Ramos (cell line): ENCODE data around the gene CXCR4.
"Not testable (repeated sequence)": the region's sequence is repeated elsewhere in the genome, so short reads cannot be mapped to it uniquely, and the experiment has no call there.

Experiments
- in situ Hi-C: fragments of 300-500 bp; cut with MboI; formaldehyde crosslinking; loops from one replicate; pipeline ENCODE4 v1.14.3; 2022; ENCODE audit warnings: low sequenced_read_pairs; ENCODE audit not compliant: unreplicated experiment

CXCR4 gene

GRCh38 chr2:136116813-136117390 is 1.0 kb downstream of the CXCR4 start:
- in situ Hi-C loops = loop anchor here (5.0 to 10.0 kb wide), 2 partner anchors 120 to 202 kb away; no protein-coding TSS in a partner anchor

GRCh38 chr2:136116151-136116812 is 1.7 kb downstream of the CXCR4 start:
- in situ Hi-C loops = loop anchor here (5.0 to 10.0 kb wide), 2 partner anchors 119 to 201 kb away; no protein-coding TSS in a partner anchor

- in situ Hi-C loops = loop anchor here (5.0 to 10.0 kb wide), 2 partner anchors 118 to 200 kb away; no protein-coding TSS in a partner anchor
These were observed 2.7 kb downstream of the CXCR4 start for GRCh38 chr2:136115183-136115761.

GRCh38 chr2:136114382-136114781 is 3.6 kb downstream of the CXCR4 start:
- in situ Hi-C loops = loop anchor here (10.0 kb wide), 1 partner anchor 200 kb away; no protein-coding TSS in a partner anchor

GRCh38 chr2:136113209-136113971 is 4.6 kb downstream of the CXCR4 start:
- in situ Hi-C loops = loop anchor here (10.0 kb wide), 1 partner anchor 199 kb away; no protein-coding TSS in a partner anchor

GRCh38 chr2:136112317-136113208 is 5.4 kb downstream of the CXCR4 start:
- in situ Hi-C loops = loop anchor here (10.0 kb wide), 1 partner anchor 198 kb away; no protein-coding TSS in a partner anchor

DNA sequence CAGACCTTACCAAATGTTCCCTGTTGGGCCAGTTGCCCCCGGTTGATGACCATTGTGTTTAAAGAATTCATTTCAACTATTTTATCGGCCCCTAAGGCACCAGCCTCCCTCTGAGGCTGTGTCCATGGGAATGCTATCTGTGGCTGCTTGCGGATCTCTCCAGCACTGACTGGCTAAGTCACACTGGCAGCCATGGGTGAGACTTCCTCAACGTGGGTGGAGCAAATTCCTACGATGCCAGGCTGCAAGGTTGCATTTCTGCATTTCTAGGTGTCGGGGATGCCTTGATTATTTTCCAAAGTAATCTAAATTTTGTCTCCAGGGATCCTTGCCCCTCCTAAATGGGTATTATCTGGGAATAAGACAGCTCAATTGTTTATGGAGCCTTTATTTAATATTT is 6.2 kb downstream of the CXCR4 start:
- in situ Hi-C loops = loop anchor here (10.0 kb wide), 1 partner anchor 197 kb away; no protein-coding TSS in a partner anchor

DNA sequence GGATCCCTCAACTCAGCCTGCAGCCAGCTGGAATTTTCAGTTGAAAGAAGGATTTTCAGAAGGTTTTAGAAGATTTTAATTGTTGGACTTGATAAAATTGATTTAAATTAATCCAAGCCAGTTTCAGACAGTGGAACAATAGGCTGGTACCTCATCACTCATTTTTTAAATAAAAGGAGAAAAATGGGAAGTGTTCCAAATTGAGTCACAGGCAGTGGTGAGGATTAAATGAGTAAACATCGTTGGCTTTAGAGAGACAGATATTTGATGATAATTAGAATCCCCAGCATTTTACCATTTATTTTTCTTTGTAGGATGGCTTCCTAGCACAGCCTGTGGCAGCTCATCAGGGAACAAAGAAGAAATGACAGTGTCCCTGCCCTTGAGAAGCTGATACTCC is 7.4 kb downstream of the CXCR4 start:
- in situ Hi-C loops = loop anchor here (10.0 kb wide), 1 partner anchor 196 kb away; no protein-coding TSS in a partner anchor

DNA sequence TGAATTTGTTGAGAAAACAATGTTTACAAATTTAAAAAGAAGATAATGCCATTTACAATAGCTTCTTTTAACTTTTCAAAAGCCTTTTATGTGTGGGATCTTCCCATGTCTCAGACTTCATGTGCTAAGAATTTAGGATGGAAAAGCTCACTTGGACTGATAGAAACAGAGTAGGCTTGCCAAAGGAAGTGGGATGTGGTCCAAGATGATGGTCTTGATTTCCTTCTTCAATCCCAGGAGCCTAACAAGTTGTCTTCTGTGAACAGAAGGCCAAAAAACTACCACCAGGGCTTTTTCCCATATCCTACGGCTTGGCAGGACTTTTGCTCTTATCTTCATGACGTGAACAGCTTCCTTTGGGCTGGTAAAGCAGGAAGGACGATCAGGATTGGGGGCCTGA is 9.5 kb downstream of the CXCR4 start:
- in situ Hi-C loops = no loop called here

DNA sequence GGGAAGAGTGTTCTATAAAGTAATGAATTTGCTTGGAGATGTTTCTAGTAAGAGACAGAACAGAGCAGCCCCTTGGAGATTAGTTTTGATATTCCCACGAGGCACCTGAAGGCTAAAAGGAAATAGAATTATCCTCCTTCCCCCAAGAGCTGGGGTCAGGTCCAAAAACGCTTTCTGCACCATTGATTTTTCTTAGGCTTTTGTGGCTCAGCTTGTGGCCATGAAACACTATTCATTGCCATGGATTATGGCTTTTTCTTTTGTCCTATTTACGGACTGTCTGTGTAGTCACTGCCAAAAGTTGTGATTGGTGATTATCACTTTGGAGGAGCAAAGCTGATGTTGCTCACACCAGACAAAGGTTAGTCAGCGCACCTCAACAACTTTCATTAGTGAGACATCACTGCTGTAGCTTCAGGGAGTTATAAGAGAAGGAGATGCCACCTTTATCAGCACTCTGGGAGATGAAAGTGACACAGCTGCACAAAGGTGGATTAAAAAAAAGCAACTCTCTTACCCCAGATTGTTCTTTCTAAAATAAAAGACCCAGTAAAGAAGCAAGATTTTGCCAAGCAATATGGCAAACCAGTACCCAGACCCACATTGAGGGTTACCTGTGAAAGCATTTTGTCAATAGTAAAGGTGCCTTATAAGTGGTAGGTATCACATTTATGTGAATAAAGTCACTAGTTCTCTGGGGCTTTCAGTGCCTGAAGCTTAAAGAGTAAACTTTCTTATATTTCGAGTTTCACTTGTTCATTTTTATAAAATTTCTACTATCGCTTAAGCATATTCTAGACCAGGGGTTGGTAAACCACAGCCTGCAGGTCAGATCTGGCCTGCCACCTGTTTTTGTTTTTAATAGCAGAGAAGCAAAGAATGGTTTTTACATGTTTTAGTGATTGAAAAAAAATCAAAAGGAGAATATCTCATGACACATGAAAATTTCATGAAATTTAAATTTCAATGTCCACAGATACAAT is 10.6 kb downstream of the CXCR4 start:
- in situ Hi-C loops = no loop called here

GRCh38 chr2:136106505-136106904 is 11.4 kb downstream of the CXCR4 start:
- in situ Hi-C loops = no loop called here

DNA sequence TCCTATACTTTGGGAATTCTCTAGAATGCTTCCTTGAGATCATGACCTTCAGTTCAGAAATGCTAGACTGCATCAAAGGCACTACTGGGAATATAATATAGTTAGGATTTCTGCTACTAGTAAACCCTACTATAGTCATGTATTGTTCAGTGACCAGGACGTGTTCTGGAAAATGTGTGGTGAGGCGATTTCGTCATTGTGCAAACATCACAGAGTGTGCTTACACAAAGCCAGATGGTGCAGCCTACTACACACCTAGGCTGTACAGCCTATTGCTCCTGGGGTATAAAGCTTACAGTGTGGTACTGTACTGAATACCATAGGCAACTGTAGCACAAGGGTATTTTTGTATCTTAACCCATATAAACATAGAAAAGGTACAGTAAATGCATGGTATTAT is 13.0 kb downstream of the CXCR4 start:
- in situ Hi-C loops = no loop called here

GRCh38 chr2:136101042-136101441 is 16.9 kb downstream of the CXCR4 start:
- in situ Hi-C loops = no loop called here

DNA sequence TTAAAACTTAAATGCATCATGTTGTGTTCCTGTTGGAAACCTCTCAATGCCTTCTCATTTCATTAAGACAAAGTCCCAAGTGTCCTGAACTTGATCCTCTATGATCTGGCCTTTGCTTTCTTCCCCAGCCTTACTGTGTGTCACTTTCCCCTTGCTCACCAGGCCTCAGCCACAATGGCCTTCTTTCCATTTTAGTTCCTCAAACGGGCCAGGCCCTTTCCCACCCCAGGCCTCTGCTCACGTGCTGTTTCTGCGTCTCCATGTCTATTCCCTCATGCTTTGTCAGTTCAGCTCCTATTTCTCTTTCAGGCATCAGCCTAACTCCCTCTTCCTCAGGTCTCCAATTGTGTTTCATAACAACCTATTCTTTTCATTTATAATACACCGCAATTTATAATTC is 19.5 kb downstream of the CXCR4 start:
- in situ Hi-C loops = no loop called here

DNA sequence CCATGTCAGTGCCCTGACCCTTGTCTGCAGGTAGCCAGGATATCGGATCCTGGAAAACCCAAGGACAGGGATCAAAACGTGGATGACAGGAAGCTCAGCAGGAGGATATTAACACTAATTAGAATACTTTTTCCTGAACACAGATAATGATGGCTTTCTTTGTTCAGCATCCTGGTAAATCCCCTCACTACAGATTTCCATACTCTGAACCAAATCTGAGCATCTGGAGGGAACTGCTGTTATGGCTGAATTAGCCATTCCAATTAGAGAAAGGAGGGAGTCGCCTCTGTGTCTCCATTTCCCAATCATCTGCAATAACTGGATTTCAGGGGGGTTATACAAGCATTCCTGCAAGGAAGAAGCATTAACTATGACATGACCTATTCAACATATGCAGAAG is 24.4 kb downstream of the CXCR4 start:
- in situ Hi-C loops = no loop called here

DNA sequence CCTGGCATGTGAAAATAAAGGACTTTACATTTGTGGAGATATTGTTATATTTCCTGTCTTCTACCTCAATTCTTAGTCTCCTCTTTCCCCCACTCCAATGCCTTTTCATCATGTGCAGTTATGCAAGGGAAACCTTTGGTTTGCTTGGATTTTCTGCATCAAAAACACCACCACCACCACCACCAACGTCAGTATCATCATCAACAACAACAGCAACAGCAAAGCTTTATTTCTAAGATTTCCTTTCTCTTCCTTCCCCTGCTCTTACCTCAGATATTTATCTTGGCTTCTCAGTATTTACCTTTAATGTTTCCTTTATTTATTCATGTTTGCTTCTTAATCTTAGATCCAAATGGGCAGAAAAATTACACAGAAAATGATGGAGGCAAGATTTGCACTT is 26.1 kb downstream of the CXCR4 start:
- in situ Hi-C loops = no loop called here

- in situ Hi-C loops = not testable (repeated sequence)
These were observed 30.0 kb downstream of the CXCR4 start for GRCh38 chr2:136087901-136088460.
